ENCODE data around the gene WDR38.

Gene WDR38

DNA sequence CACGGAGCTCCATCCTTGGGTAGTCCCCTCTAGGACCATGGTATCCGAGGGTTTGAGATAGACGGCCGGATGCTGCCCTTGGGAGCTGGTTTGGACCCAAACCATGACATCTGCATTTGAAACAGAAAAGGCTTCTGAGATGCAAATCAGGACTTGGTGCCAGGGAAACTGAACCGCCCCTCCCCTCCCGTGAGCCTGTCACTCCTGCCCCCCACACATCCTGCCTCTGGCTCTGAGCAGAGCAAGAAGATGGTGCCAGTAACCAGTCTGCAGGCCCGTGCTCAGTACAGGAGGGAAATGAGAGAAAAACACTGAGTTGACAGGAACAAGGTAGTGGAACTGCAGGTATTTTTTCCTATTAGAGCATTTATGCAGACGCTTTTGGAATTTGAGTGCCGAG lies 27.2 kb downstream of the WDR38 start:
- TF ChIP-seq, protein P1, sequence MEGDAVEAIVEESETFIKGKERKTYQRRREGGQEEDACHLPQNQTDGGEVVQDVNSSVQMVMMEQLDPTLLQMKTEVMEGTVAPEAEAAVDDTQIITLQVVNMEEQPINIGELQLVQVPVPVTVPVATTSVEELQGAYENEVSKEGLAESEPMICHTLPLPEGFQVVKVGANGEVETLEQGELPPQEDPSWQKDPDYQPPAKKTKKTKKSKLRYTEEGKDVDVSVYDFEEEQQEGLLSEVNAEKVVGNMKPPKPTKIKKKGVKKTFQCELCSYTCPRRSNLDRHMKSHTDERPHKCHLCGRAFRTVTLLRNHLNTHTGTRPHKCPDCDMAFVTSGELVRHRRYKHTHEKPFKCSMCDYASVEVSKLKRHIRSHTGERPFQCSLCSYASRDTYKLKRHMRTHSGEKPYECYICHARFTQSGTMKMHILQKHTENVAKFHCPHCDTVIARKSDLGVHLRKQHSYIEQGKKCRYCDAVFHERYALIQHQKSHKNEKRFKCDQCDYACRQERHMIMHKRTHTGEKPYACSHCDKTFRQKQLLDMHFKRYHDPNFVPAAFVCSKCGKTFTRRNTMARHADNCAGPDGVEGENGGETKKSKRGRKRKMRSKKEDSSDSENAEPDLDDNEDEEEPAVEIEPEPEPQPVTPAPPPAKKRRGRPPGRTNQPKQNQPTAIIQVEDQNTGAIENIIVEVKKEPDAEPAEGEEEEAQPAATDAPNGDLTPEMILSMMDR (IDR thresholded peaks at IDR 0.05; ENCODE audit: extremely low read depth, insufficient read depth, missing control alignments), result no peak
- in situ Hi-C loops (cut with MboI; ENCODE audit: low pct_unique_long_range_greater_than_20kb, low sequenced_read_pairs, unreplicated experiment), result no loop called here
- no peak for DNase-seq (ENCODE audit: low spot score)

DNA sequence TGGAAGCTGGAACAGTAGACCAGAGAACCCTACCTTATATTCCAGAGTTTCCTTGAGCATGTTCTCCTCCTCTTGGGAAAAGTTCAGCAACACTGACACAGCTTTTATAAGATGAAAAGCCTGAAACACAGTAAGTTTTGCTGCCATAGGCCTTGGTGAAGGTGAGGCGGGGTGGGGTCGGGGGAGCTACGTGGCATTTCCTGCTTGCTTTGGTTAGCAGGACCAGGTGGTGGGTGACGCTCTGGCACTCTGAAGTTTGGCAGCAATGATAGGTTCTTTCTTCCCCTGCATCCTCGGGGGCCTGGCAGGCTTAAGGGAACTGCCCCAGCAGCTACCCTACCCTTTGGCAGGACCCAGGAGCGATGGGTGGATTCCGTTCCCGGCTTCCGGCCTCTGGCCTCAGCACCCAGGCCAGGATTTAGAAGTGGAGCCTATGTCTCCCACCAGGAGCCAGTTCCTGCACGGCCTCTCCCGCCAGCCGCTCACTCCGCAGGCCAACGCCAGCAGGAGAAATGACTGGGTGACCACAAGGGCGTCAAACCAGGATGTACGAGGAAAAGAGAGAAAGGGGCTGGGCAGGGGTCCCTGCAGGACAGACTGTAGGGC lies 28.0 kb downstream of the WDR38 start:
- in situ Hi-C loops (cut with MboI; ENCODE audit: low pct_unique_long_range_greater_than_20kb, low sequenced_read_pairs, unreplicated experiment), result no loop called here
- TF ChIP-seq, protein P1 (IDR thresholded peaks at IDR 0.05; ENCODE audit: extremely low read depth, insufficient read depth, missing control alignments), result no peak
- DNase-seq (ENCODE audit: low spot score), result no peak

DNA sequence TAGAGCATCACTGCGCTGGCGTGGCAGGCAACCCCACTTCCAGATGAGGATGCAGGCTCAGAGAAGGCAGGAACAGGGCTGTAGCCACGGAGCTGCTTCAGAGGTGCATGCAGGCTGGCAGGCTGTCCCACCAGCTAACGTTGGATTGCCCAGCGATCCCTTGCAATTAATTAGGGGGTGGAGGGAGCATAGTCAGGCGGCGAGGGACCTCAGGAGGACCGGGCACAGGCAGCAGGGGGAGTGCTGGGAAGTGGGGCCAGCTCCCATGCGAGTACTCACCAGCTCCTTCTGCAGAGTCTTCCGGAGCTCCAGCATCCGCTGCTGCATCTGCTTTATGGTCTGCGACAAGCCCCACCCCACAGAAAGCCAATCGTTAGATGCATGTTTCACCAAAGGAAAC lies 29.0 kb downstream of the WDR38 start:
- in situ Hi-C loops (cut with MboI; ENCODE audit: low pct_unique_long_range_greater_than_20kb, low sequenced_read_pairs, unreplicated experiment), result no loop called here
- TF ChIP-seq, protein P1 (IDR thresholded peaks at IDR 0.05; ENCODE audit: extremely low read depth, insufficient read depth, missing control alignments), result no peak
- DNase-seq (ENCODE audit: low spot score), result no peak

DNA sequence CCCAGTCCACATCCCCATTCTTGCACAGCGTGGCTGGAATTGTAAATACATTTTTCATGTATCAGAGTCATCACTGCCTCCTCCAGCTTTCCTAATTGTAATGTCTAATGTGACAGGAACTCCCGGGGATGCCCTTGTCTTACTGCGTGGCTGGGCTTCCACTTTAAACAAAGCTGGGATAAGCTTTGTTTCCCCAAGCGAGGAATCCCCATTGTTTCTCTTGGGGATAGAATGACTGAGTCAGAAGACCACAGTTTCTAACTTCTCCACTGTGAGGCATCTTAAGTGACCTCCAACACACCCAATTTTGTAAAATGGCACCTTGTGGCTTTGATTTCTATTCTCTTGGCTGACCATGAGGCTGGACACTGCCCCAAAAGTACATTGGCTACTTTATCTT lies 31.1 kb downstream of the WDR38 start:
- TF ChIP-seq, protein P1 (IDR thresholded peaks at IDR 0.05; ENCODE audit: extremely low read depth, insufficient read depth, missing control alignments), result no peak
- in situ Hi-C loops (cut with MboI; ENCODE audit: low pct_unique_long_range_greater_than_20kb, low sequenced_read_pairs, unreplicated experiment), result no loop called here
- DNase-seq (ENCODE audit: low spot score), result no peak

DNA sequence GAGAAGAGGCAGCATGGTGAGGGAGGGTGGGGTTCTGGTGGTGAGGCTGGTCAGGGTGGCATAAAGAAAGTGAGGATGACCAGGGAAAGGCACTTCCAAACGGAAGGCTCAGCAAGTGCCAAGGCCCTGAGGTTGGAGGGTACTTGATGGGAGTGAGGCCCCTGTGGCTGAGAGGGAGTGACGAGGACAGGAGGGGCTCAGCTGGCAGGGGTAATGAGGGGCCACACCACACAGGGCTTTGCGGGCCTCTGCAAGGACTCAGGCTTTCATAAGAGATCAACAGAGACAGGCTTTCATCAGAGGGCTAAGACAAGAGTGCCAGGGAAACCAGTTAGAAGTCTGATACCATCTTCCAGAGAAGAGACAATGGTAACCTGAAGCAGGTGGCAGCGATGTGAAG lies 32.3 kb downstream of the WDR38 start:
- TF ChIP-seq, protein P1 (IDR thresholded peaks at IDR 0.05; ENCODE audit: extremely low read depth, insufficient read depth, missing control alignments), result no peak
- in situ Hi-C loops (cut with MboI; ENCODE audit: low pct_unique_long_range_greater_than_20kb, low sequenced_read_pairs, unreplicated experiment), result no loop called here
- DNase-seq (ENCODE audit: low spot score), result no peak

DNA sequence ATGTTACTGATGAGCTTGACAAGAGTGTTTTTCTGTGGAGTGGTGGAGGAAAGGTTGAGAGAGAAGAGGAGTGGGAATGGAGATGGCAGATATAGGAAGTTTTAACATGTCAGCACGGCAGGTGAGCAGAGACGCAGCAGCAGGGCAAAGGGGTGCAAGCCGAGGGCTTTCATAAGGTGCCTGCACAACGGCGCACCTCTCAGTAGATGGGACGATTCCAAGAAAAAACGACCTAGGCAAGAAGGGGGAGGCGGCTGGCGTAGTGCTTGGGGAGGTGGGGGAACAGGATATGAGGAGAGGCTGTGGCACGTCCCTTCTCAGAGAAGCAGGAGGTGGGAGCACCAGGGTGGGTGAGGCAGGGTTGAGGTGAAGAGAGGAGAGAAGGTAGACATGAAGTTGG lies 33.2 kb downstream of the WDR38 start:
- TF ChIP-seq, protein P1 (IDR thresholded peaks at IDR 0.05; ENCODE audit: extremely low read depth, insufficient read depth, missing control alignments), result no peak
- in situ Hi-C loops (cut with MboI; ENCODE audit: low pct_unique_long_range_greater_than_20kb, low sequenced_read_pairs, unreplicated experiment), result no loop called here
- no peak for DNase-seq (ENCODE audit: low spot score)
